Endothelial cell of umbilical vein (primary cell): ENCODE results near the gene MEGF11. TPM values are rescaled to one million over a fixed set of nuclear protein-coding genes. Genes with fewer than 3 reads are reported as not detected.

Experiments
- BruUV-seq: library from RNA; stranded (reverse); fragments of 400-500 nt; replicated peaks from 2 replicates; lab custom pipeline; 2021; lab: Mats Ljungman, UMichigan
- CTCF ChIA-PET: fragments of 300-600, 350-600 bp; sonication (Branson Sonifier 250); formaldehyde crosslinking; loops from one replicate; lab custom pipeline; 2021; ENCODE audit warnings: antibody characterized with exemption, inconsistent platforms; lab: Charles Lee
- POLR2A ChIA-PET: fragments of 300-600, 350-600 bp; sonication (Branson Sonifier 250); formaldehyde crosslinking; loops from one replicate; lab custom pipeline; 2021; ENCODE audit warnings: antibody characterized with exemption, inconsistent platforms; lab: Charles Lee
- DNase-seq: peaks from one replicate; pipeline ENCODE4 v3.0.0-alpha.2; 2011; ENCODE audit warnings: low read depth, low spot score
- FAIRE-seq: peaks from 2 replicates; lab custom pipeline; 2011; peaks lifted over from hg19 to GRCh38; lab: Jason Lieb, UNC
- H2AFZ ChIP-seq: 2 replicates; pipeline ENCODE4 v1.6.0; 2012; ENCODE audit warnings: low read depth, low read length, control low read depth, inconsistent platforms
- H3K27ac ChIP-seq: 2 replicates; pipeline ENCODE4 v1.5.1; 2011; ENCODE audit warnings: low read depth, mild to moderate bottlenecking, control low read depth, low read length, moderate library complexity; ENCODE audit not compliant: insufficient read depth
- H3K27me3 ChIP-seq, 2 experiments: 2 replicates each; pipeline versions ENCODE4 v1.6.0 to v1.6.1; 2011; ENCODE audit warnings: low read length in 2 of 2, mixed read lengths in 1 of 2; ENCODE audit not compliant: control insufficient read depth in 2 of 2, insufficient read depth in 2 of 2
- H3K36me3 ChIP-seq, 2 experiments: 2 replicates in 1 of 2; 3 replicates in 1 of 2; pipeline ENCODE4 v1.5.1; 2011; ENCODE audit warnings: low read length in 2 of 2, mild to moderate bottlenecking in 1 of 2, moderate library complexity in 1 of 2; ENCODE audit not compliant: control insufficient read depth in 2 of 2, insufficient read depth in 2 of 2; ENCODE audit errors: extremely low read depth in 1 of 2
- H3K4me1 ChIP-seq: 3 replicates; pipeline ENCODE4 v1.5.1; 2011; ENCODE audit warnings: mild to moderate bottlenecking, low read length; ENCODE audit not compliant: control insufficient read depth, insufficient read depth; ENCODE audit errors: extremely low read depth
- H3K4me2 ChIP-seq: 2 replicates; pipeline ENCODE4 v1.6.1; 2011; ENCODE audit warnings: low read length, control low read depth, mixed read lengths; ENCODE audit not compliant: insufficient read depth
- H3K4me3 ChIP-seq, 3 experiments: fragments of 200-600 bp in 1 of 3; sonication (generic), shearing (Covaris generic) in 1 of 3; replicated peaks in 1 of 3; 2 replicates each; pipeline ENCODE4 v1.5.1; 2011 to 2016; ENCODE audit warnings: control low read depth in 3 of 3, low read length in 3 of 3, mild to moderate bottlenecking in 2 of 3, inconsistent platforms in 1 of 3, low read depth in 1 of 3, moderate library complexity in 1 of 3; ENCODE audit not compliant: insufficient read depth in 1 of 3
- H3K79me2 ChIP-seq: 2 replicates; pipeline ENCODE4 v1.6.0; 2012; ENCODE audit warnings: low read length, inconsistent platforms; ENCODE audit not compliant: control insufficient read depth, insufficient read depth
- H3K9ac ChIP-seq: replicated peaks from 2 replicates; pipeline ENCODE3; 2011; ENCODE audit warnings: low read length, control low read depth; ENCODE audit not compliant: insufficient read depth; ENCODE audit errors: extremely low read depth
- H3K9me1 ChIP-seq: replicated peaks from 3 replicates; pipeline ENCODE4 v1.6.0; 2011; ENCODE audit warnings: mild to moderate bottlenecking, low read length; ENCODE audit not compliant: control insufficient read depth, insufficient read depth; ENCODE audit errors: extremely low read depth
- H3K9me3 ChIP-seq: replicated peaks from 2 replicates; pipeline ENCODE4 v1.5.1; 2012; ENCODE audit warnings: low read length, inconsistent platforms; ENCODE audit not compliant: control insufficient read depth, insufficient read depth
- H4K20me1 ChIP-seq: replicated peaks from 2 replicates; pipeline ENCODE3; 2011; ENCODE audit warnings: mild to moderate bottlenecking, low read length; ENCODE audit not compliant: control insufficient read depth, insufficient read depth; ENCODE audit errors: extremely low read depth
- EZH2 ChIP-seq: IDR thresholded peaks from 2 replicates; pipeline ENCODE4 v1.6.1; 2012; ENCODE audit warnings: borderline replicate concordance, low read depth, mild to moderate bottlenecking, moderate library complexity, low read length, inconsistent platforms; ENCODE audit not compliant: severe bottlenecking
- FOS ChIP-seq: IDR thresholded peaks from 2 replicates; pipeline ENCODE4 v1.6.1; 2011; ENCODE audit warnings: mild to moderate bottlenecking, low read length, moderate library complexity, borderline replicate concordance; ENCODE audit not compliant: insufficient read depth
- GATA2 ChIP-seq: IDR thresholded peaks from 2 replicates; pipeline ENCODE4 v1.7.0; 2011; ENCODE audit warnings: low read depth, mild to moderate bottlenecking, moderate library complexity, mixed read lengths, low read length; ENCODE audit not compliant: insufficient read length, insufficient read depth
- JUN ChIP-seq: IDR thresholded peaks from 2 replicates; pipeline ENCODE4 v1.6.1; 2011; ENCODE audit warnings: borderline replicate concordance, low read depth; ENCODE audit not compliant: insufficient read length, insufficient read depth
- MYC ChIP-seq: IDR thresholded peaks from one replicate; pipeline ENCODE4 v1.6.1; 2011; ENCODE audit warnings: mild to moderate bottlenecking, low read depth, low read length
- POLR2A ChIP-seq: IDR thresholded peaks from 2 replicates; pipeline ENCODE4 v1.6.1; 2012; ENCODE audit warnings: low read depth, mild to moderate bottlenecking, control low read depth, low read length
- POLR2AphosphoS5 ChIP-seq: IDR thresholded peaks from 2 replicates; pipeline ENCODE4 v1.6.1; 2012; ENCODE audit warnings: low read depth, mild to moderate bottlenecking, control low read depth, low read length, moderate library complexity; ENCODE audit not compliant: insufficient read depth
- dilution Hi-C: fragments of 300-500 bp; cut with MboI; formaldehyde crosslinking; loops from one replicate; pipeline ENCODE4 v1.15.0; 2019; ENCODE audit warnings: low sequenced_read_pairs; ENCODE audit not compliant: extremely low pct_ligation_motif_present
- intact Hi-C: fragments of 100-400 bp; cut with micrococcal nuclease; formaldehyde crosslinking; loops from one replicate; pipeline ENCODE4 v1.10.0; 2022
- polyA plus RNA-seq, 4 experiments: library from polyadenylated mRNA; depleted of rRNA in 3 of 4; stranded (reverse) in 3 of 4; unstranded in 1 of 4; fragments of >200 nt; gene quantifications; 2 replicates each; pipeline versions ENCODE4 v1.2.1 to v1.2.3, GENCODE V29; 2011 to 2012; ENCODE audit warnings: missing spikeins in 1 of 4
- total RNA-seq: library from RNA; stranded (reverse); gene quantifications from 2 replicates; pipeline ENCODE4 v1.2.3, GENCODE V29; 2021
- TF ChIP-seq, protein P1 (sequence below), 2 donors: IDR thresholded peaks; 1 replicate in 1 of 2; 2 replicates in 1 of 2; pipeline ENCODE4 v1.5.1; 2011; ENCODE audit warnings: low read length in 2 of 2, mild to moderate bottlenecking in 2 of 2, moderate library complexity in 2 of 2, control low read depth in 1 of 2, inconsistent platforms in 1 of 2, low read depth in 1 of 2; ENCODE audit not compliant: insufficient read depth in 1 of 2; ENCODE audit errors: extremely low read depth in 1 of 2
- TF ChIP-seq, protein P2 (sequence below): IDR thresholded peaks from 2 replicates; pipeline ENCODE4 v1.6.1; 2011; ENCODE audit not compliant: insufficient read depth, insufficient read length

MEGF11 gene
- total and polyA plus RNA-seq, 2 donors (not counting 3 experiments of a cell fraction or from before 2014, with no cell fraction given): not detected

DNA sequence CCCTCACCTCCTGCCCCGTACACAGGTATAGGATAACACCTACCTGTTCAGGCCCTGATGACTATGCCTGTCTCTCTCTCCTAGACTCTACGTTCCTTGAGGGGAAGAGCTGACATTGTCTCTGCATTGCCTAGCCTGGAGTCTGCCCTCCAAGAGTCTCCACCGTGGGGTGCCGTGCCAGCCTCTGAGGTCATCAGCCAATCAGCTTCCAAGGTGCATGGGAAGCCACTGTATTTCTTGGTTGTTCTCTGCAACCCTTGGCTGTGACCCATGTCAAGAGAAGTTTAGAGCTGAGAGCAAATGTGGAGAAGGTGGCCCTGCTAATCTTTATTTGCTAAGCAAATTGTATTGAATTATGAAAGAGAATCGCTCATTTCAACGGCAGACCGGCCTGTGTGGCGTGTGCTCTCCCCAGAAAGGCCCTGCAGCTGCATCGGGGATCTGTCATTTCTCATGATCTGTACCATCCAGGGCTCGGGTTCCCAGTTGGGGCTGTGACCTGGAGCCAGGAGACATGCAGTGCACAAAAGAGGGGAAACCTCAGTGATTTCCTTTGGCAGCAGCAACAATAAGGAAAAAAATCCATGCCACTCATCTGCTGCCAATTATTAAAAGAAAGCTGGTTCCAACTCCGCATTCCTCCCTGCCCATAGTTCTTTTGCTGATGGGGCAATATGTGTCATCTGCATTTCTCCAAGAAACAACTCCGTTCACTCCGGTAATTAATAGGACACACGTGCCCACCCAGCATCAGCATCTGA, 182.2 kb downstream of the MEGF11 start:
- H4K20me1 ChIP-seq: no peaks in the 10 kb centered on the region
- intact Hi-C loops (no loop called here), dilution Hi-C loops (no loop called here)
- no peaks in the 10 kb centered on the region for H3K4me1 ChIP-seq
- H3K4me2 ChIP-seq: no peak overlapping the region
- no peaks in the 10 kb centered on the region for H3K9me1 ChIP-seq
- ChIA-PET CTCF (interaction anchor here (0.8 to 1.4 kb wide), 2 partner anchors 9 to 14 kb away, joined by 3 to 5 read pairs; no protein-coding TSS in a partner anchor), POLR2A (no interaction called here)
- no peaks in the 10 kb centered on the region for H3K36me3 ChIP-seq
- no peak for FAIRE-seq
- no peak overlapping the region for H3K4me3 ChIP-seq
- TF ChIP-seq GATA2: no peak
- TF ChIP-seq POLR2A: no peak
- TF ChIP-seq FOS: no peak
- no peak for TF ChIP-seq JUN
- TF ChIP-seq, protein P1, sequence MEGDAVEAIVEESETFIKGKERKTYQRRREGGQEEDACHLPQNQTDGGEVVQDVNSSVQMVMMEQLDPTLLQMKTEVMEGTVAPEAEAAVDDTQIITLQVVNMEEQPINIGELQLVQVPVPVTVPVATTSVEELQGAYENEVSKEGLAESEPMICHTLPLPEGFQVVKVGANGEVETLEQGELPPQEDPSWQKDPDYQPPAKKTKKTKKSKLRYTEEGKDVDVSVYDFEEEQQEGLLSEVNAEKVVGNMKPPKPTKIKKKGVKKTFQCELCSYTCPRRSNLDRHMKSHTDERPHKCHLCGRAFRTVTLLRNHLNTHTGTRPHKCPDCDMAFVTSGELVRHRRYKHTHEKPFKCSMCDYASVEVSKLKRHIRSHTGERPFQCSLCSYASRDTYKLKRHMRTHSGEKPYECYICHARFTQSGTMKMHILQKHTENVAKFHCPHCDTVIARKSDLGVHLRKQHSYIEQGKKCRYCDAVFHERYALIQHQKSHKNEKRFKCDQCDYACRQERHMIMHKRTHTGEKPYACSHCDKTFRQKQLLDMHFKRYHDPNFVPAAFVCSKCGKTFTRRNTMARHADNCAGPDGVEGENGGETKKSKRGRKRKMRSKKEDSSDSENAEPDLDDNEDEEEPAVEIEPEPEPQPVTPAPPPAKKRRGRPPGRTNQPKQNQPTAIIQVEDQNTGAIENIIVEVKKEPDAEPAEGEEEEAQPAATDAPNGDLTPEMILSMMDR (IDR thresholded peaks at IDR 0.05; ENCODE audit: extremely low read depth in 1 of 2, insufficient read depth in 1 of 2, low read depth in 1 of 2, low read length in 2 of 2): no peak
- TF ChIP-seq, protein P2, sequence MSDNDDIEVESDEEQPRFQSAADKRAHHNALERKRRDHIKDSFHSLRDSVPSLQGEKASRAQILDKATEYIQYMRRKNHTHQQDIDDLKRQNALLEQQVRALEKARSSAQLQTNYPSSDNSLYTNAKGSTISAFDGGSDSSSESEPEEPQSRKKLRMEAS: no peak
- TF ChIP-seq POLR2AphosphoS5: no peak
- no peak for TF ChIP-seq MYC
- no peak for TF ChIP-seq EZH2
- no peaks in the 10 kb centered on the region for H3K79me2 ChIP-seq
- H3K9ac ChIP-seq: no peak overlapping the region
- H3K9me3 ChIP-seq: no peaks in the 10 kb centered on the region
- no peak overlapping the region for H2AFZ ChIP-seq
- BruUV-seq: no TSS peak
- no peak for DNase-seq
- no peak overlapping the region for H3K27ac ChIP-seq
- H3K27me3 ChIP-seq: peaks cover 0 to 2% of the 10 kb centered on the region in 2 experiments
